Fibroblast of lung (primary cell): ENCODE results near the gene RNF125. TPM values are rescaled to one million over a fixed set of nuclear protein-coding genes. Genes with fewer than 3 reads are reported as not detected.

Source experiments
- DNase-seq, 2 donors: peaks; one replicate each; pipeline versions ENCODE4 v3.0.0 to v3.0.0-alpha.2; 2010; ENCODE audit warnings: low read depth in 2 of 2
- H2AFZ ChIP-seq: 2 replicates; pipeline ENCODE4 v1.5.1; 2012; ENCODE audit warnings: low read length, control low read depth, inconsistent platforms
- H3K27ac ChIP-seq: 2 replicates; pipeline ENCODE4 v1.5.1; 2011; ENCODE audit warnings: low read length, control low read depth; ENCODE audit not compliant: insufficient read depth
- H3K27me3 ChIP-seq: 2 replicates; pipeline ENCODE4 v1.5.1; 2011; ENCODE audit warnings: mild to moderate bottlenecking, low read length; ENCODE audit not compliant: control insufficient read depth, insufficient read depth
- H3K36me3 ChIP-seq: 2 replicates; pipeline ENCODE4 v1.5.1; 2011; ENCODE audit warnings: low read length; ENCODE audit not compliant: control insufficient read depth, insufficient read depth
- H3K4me1 ChIP-seq: 2 replicates; pipeline ENCODE4 v1.5.1; 2011; ENCODE audit warnings: low read length; ENCODE audit not compliant: control insufficient read depth, insufficient read depth; ENCODE audit errors: extremely low read depth
- H3K4me2 ChIP-seq: 2 replicates; pipeline ENCODE4 v1.5.1; 2011; ENCODE audit warnings: low read length, control low read depth; ENCODE audit not compliant: insufficient read depth; ENCODE audit errors: extremely low read depth
- H3K4me3 ChIP-seq, 4 experiments: fragments of 200-600 bp in 1 of 4; sonication (generic) in 1 of 4; replicated peaks in 1 of 4; 2 replicates each; pipeline ENCODE4 v1.5.1; 2011 to 2016; ENCODE audit warnings: low read length in 4 of 4, low read depth in 3 of 4, mild to moderate bottlenecking in 3 of 4, control low read depth in 2 of 4, inconsistent platforms in 1 of 4, mixed read lengths in 1 of 4; ENCODE audit not compliant: insufficient read depth in 1 of 4; ENCODE audit errors: control extremely low read depth in 1 of 4
- H3K79me2 ChIP-seq: 2 replicates; pipeline ENCODE4 v1.5.1; 2012; ENCODE audit warnings: mild to moderate bottlenecking, low read length, inconsistent platforms; ENCODE audit not compliant: control insufficient read depth, insufficient read depth
- H3K9ac ChIP-seq: 2 replicates; pipeline ENCODE4 v1.5.1; 2011; ENCODE audit warnings: mild to moderate bottlenecking, low read length, control low read depth; ENCODE audit not compliant: insufficient read depth
- H3K9me3 ChIP-seq: 2 replicates; pipeline ENCODE4 v1.5.1; 2012; ENCODE audit warnings: low read depth, low read length; ENCODE audit not compliant: control insufficient read depth, insufficient read depth
- H4K20me1 ChIP-seq: 2 replicates; pipeline ENCODE4 v1.5.1; 2011; ENCODE audit warnings: low read length; ENCODE audit not compliant: control insufficient read depth, insufficient read depth; ENCODE audit errors: extremely low read depth
- EZH2 ChIP-seq: IDR thresholded peaks from 2 replicates; pipeline ENCODE4 v1.5.1; 2012; ENCODE audit warnings: low read length, control low read depth, mild to moderate bottlenecking; ENCODE audit errors: missing control alignments
- polyA plus RNA-seq, 2 donors: library from polyadenylated mRNA; depleted of rRNA in 1 of 2; stranded (reverse) in 1 of 2; unstranded in 1 of 2; fragments of >200 nt; gene quantifications; 2 replicates each; pipeline ENCODE4 v1.2.1, GENCODE V29; 2011 to 2012; ENCODE audit warnings: missing spikeins in 1 of 2
- total RNA-seq: library from RNA; depleted of rRNA; stranded (reverse); fragments of >200 nt; gene quantifications from 2 replicates; pipeline ENCODE4 v1.2.1, GENCODE V29; 2014
- TF ChIP-seq, protein P1 (sequence below), 2 donors: IDR thresholded peaks in 1 of 2; conservative IDR thresholded peaks in 1 of 2; 1 replicate in 1 of 2; 2 replicates in 1 of 2; pipeline ENCODE4 v1.5.1; 2011 to 2012; ENCODE audit warnings: low read length in 2 of 2, control low read depth in 1 of 2, inconsistent platforms in 1 of 2, low read depth in 1 of 2, mild to moderate bottlenecking in 1 of 2

Gene RNF125
- total and polyA plus RNA-seq, 2 donors (not counting 1 experiment from before 2014, with no cell fraction given) = 0.14 to 0.33 TPM

DNA sequence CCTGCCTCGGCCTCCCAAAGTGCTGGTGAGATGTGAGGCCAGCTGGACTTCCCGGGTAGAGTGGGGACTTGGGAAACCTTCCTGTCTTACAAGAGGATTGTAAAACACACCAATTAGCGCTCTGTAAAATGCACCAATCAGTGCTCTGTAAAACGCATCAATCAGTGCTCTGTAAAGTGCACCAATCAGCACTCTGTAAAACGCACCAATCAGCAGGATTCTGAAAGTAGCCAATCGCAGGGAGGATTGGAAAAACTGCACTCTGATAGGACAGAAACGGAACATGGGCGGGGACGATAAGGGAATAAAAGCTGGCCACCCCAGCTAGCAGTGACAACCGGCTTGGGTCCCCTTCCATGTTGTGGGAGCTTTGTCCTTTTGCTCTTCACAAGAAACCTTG lies 19.0 kb downstream of the RNF125 start:
- Histone ChIP-seq H3K4me1 (no peaks in the 10 kb centered on the region), H3K27ac (no peak overlapping the region), H3K9me3 (no peaks in the 10 kb centered on the region), H3K9ac (no peak overlapping the region), H3K27me3 (no peaks in the 10 kb centered on the region), H2AFZ (no peak overlapping the region), H3K36me3 (no peaks in the 10 kb centered on the region), H3K79me2 (no peaks in the 10 kb centered on the region), H3K4me3 (no peak overlapping the region), H4K20me1 (peaks cover 2% of the 10 kb centered on the region), H3K4me2 (no peak overlapping the region)
- TF ChIP-seq, protein P1, sequence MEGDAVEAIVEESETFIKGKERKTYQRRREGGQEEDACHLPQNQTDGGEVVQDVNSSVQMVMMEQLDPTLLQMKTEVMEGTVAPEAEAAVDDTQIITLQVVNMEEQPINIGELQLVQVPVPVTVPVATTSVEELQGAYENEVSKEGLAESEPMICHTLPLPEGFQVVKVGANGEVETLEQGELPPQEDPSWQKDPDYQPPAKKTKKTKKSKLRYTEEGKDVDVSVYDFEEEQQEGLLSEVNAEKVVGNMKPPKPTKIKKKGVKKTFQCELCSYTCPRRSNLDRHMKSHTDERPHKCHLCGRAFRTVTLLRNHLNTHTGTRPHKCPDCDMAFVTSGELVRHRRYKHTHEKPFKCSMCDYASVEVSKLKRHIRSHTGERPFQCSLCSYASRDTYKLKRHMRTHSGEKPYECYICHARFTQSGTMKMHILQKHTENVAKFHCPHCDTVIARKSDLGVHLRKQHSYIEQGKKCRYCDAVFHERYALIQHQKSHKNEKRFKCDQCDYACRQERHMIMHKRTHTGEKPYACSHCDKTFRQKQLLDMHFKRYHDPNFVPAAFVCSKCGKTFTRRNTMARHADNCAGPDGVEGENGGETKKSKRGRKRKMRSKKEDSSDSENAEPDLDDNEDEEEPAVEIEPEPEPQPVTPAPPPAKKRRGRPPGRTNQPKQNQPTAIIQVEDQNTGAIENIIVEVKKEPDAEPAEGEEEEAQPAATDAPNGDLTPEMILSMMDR (conservative IDR thresholded peaks at IDR 0.05 in 1 of 2, IDR thresholded peaks at IDR 0.05 in 1 of 2; ENCODE audit: low read depth in 1 of 2, low read length in 2 of 2) = no peak
- no peak for TF ChIP-seq EZH2
- no peak for DNase-seq

DNA sequence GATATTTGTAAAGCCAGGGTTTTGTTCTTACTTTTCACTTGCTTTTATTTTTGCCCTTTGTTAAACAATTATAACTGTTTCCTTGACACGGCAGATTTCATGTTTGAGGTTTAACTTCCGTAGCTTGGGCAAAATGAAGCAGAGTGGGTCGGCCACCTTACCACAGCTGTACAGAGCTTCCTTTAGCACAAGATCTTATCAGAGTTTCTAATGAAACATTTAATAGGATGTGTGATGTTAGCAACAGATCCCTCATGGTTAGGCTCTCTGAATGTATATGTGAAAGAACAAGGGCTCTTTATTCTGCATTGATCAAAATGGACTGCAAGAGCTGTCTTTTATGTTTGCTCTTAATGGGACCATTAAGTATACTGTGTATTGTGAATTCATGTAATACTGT lies 22.3 kb downstream of the RNF125 start:
- Histone ChIP-seq H3K27ac (no peak overlapping the region), H3K9me3 (no peaks in the 10 kb centered on the region), H2AFZ (no peak overlapping the region), H3K27me3 (no peaks in the 10 kb centered on the region), H3K4me2 (no peak overlapping the region), H3K36me3 (no peaks in the 10 kb centered on the region), H3K4me1 (no peaks in the 10 kb centered on the region), H3K9ac (no peak overlapping the region), H3K4me3 (no peak overlapping the region), H3K79me2 (no peaks in the 10 kb centered on the region), H4K20me1 (no peaks in the 10 kb centered on the region)
- TF ChIP-seq, protein P1 (conservative IDR thresholded peaks at IDR 0.05 in 1 of 2, IDR thresholded peaks at IDR 0.05 in 1 of 2; ENCODE audit: low read depth in 1 of 2, low read length in 2 of 2) = no peak
- TF ChIP-seq EZH2 = no peak
- DNase-seq = no peak

DNA sequence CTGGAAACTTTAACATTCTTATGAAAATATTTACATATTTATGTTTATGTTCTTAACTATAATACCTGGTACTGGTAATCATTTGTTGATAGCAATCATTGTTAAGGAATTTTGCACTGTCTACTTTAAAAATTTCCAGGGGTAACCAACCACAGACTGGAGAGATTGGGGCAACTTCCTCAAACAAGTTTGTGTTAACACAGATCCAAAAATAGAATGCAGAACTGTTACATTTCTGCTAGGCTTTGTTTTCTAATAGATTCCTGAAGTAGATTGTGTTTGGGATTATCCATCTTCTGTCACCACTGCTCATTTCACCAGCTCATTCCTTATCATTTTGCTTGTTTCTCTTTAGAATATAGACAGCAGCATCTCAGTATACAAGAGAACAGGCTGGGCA lies 23.7 kb downstream of the RNF125 start:
- Histone ChIP-seq H3K4me2 (no peak overlapping the region), H3K27ac (no peak overlapping the region), H4K20me1 (no peaks in the 10 kb centered on the region), H3K9ac (no peak overlapping the region), H3K79me2 (no peaks in the 10 kb centered on the region), H3K4me1 (no peaks in the 10 kb centered on the region), H3K9me3 (no peaks in the 10 kb centered on the region), H3K4me3 (no peak overlapping the region), H2AFZ (no peak overlapping the region), H3K36me3 (no peaks in the 10 kb centered on the region), H3K27me3 (no peaks in the 10 kb centered on the region)
- no peak for DNase-seq
- TF ChIP-seq, protein P1 (conservative IDR thresholded peaks at IDR 0.05 in 1 of 2, IDR thresholded peaks at IDR 0.05 in 1 of 2; ENCODE audit: low read depth in 1 of 2, low read length in 2 of 2) = no peak
- no peak for TF ChIP-seq EZH2
